ENCODE measurements around the gene ZIC2. TPM values are rescaled to one million over a fixed set of nuclear protein-coding genes. Genes with fewer than 3 reads are reported as not detected.

The ZIC2 gene
- total and polyA plus RNA-seq, 2 of the 8 experiments (the other 6 are each of a cell fraction or from before 2014, with no cell fraction given): 53.2 to 372 TPM

DNA sequence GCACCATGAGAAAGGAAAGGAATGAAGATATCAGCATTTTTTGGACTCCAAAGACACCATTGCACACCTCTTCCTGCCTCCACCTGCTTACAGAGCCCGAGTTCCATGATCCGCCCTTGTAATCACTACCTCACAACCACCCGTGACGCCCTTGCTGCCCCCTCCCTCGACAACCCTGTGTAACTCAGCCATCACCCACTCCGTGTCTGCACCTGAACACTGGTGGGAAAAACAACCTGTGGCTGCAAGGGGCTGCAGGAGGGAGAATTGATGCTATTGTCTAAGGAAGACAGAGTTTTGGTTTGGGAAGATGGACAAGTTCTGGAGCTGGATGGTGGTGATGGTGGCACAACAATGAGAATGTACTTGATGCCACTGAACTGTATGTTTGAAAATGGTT lies 37.0 kb upstream of the ZIC2 start (continued):
- TF ChIP-seq, protein P1, sequence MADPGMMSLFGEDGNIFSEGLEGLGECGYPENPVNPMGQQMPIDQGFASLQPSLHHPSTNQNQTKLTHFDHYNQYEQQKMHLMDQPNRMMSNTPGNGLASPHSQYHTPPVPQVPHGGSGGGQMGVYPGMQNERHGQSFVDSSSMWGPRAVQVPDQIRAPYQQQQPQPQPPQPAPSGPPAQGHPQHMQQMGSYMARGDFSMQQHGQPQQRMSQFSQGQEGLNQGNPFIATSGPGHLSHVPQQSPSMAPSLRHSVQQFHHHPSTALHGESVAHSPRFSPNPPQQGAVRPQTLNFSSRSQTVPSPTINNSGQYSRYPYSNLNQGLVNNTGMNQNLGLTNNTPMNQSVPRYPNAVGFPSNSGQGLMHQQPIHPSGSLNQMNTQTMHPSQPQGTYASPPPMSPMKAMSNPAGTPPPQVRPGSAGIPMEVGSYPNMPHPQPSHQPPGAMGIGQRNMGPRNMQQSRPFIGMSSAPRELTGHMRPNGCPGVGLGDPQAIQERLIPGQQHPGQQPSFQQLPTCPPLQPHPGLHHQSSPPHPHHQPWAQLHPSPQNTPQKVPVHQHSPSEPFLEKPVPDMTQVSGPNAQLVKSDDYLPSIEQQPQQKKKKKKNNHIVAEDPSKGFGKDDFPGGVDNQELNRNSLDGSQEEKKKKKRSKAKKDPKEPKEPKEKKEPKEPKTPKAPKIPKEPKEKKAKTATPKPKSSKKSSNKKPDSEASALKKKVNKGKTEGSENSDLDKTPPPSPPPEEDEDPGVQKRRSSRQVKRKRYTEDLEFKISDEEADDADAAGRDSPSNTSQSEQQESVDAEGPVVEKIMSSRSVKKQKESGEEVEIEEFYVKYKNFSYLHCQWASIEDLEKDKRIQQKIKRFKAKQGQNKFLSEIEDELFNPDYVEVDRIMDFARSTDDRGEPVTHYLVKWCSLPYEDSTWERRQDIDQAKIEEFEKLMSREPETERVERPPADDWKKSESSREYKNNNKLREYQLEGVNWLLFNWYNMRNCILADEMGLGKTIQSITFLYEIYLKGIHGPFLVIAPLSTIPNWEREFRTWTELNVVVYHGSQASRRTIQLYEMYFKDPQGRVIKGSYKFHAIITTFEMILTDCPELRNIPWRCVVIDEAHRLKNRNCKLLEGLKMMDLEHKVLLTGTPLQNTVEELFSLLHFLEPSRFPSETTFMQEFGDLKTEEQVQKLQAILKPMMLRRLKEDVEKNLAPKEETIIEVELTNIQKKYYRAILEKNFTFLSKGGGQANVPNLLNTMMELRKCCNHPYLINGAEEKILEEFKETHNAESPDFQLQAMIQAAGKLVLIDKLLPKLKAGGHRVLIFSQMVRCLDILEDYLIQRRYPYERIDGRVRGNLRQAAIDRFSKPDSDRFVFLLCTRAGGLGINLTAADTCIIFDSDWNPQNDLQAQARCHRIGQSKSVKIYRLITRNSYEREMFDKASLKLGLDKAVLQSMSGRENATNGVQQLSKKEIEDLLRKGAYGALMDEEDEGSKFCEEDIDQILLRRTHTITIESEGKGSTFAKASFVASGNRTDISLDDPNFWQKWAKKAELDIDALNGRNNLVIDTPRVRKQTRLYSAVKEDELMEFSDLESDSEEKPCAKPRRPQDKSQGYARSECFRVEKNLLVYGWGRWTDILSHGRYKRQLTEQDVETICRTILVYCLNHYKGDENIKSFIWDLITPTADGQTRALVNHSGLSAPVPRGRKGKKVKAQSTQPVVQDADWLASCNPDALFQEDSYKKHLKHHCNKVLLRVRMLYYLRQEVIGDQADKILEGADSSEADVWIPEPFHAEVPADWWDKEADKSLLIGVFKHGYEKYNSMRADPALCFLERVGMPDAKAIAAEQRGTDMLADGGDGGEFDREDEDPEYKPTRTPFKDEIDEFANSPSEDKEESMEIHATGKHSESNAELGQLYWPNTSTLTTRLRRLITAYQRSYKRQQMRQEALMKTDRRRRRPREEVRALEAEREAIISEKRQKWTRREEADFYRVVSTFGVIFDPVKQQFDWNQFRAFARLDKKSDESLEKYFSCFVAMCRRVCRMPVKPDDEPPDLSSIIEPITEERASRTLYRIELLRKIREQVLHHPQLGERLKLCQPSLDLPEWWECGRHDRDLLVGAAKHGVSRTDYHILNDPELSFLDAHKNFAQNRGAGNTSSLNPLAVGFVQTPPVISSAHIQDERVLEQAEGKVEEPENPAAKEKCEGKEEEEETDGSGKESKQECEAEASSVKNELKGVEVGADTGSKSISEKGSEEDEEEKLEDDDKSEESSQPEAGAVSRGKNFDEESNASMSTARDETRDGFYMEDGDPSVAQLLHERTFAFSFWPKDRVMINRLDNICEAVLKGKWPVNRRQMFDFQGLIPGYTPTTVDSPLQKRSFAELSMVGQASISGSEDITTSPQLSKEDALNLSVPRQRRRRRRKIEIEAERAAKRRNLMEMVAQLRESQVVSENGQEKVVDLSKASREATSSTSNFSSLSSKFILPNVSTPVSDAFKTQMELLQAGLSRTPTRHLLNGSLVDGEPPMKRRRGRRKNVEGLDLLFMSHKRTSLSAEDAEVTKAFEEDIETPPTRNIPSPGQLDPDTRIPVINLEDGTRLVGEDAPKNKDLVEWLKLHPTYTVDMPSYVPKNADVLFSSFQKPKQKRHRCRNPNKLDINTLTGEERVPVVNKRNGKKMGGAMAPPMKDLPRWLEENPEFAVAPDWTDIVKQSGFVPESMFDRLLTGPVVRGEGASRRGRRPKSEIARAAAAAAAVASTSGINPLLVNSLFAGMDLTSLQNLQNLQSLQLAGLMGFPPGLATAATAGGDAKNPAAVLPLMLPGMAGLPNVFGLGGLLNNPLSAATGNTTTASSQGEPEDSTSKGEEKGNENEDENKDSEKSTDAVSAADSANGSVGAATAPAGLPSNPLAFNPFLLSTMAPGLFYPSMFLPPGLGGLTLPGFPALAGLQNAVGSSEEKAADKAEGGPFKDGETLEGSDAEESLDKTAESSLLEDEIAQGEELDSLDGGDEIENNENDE (IDR thresholded peaks at IDR 0.05; ENCODE audit: insufficient replicate concordance, low read length): no peak
- TF ChIP-seq CBX8 (IDR thresholded peaks at IDR 0.05; ENCODE audit: borderline replicate concordance, low read depth, low read length): no peak
- TF ChIP-seq, protein P2, sequence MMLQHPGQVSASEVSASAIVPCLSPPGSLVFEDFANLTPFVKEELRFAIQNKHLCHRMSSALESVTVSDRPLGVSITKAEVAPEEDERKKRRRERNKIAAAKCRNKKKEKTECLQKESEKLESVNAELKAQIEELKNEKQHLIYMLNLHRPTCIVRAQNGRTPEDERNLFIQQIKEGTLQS (IDR thresholded peaks at IDR 0.05; ENCODE audit: insufficient read depth, low read depth, low read length): no peak
- TF ChIP-seq TAF1 (IDR thresholded peaks at IDR 0.05; ENCODE audit: low read depth, low read length): no peak
- TF ChIP-seq YY1 (IDR thresholded peaks at IDR 0.05; ENCODE audit: low read depth, low read length): no peak
- no peak for TF ChIP-seq BACH1 (IDR thresholded peaks at IDR 0.05; ENCODE audit: low read length)
